OCI-LY1 (cell line): Measurements from ENCODE around the gene CKAP2.
"Not testable (repeated sequence)": the region's sequence is repeated elsewhere in the genome, so short reads cannot be mapped to it uniquely, and the experiment has no call there.

ENCODE experiments used
- H2AFZ ChIP-seq: fragments of 200-600 bp; sonication (generic), shearing (Covaris generic); 2 replicates; pipeline ENCODE4 v1.6.0; 2014; ENCODE audit warnings: antibody characterized with exemption, mild to moderate bottlenecking, low read length
- H3F3A ChIP-seq: fragments of 200-600 bp; sonication (generic), shearing (Covaris generic); 2 replicates; pipeline ENCODE4 v1.6.0; 2014; ENCODE audit warnings: mild to moderate bottlenecking, antibody characterized with exemption, low read length, moderate library complexity; ENCODE audit not compliant: insufficient read depth
- H3K27ac ChIP-seq: fragments of 200-600 bp; sonication (generic); 2 replicates; pipeline ENCODE4 v1.5.1; 2014; ENCODE audit warnings: low read length, mixed run types, mild to moderate bottlenecking, low read depth; ENCODE audit not compliant: poor library complexity, severe bottlenecking
- H3K27me3 ChIP-seq: fragments of 200-600 bp; sonication (generic); 2 replicates; pipeline ENCODE4 v1.6.0; 2014; ENCODE audit warnings: antibody characterized with exemption, mild to moderate bottlenecking, low read length, moderate library complexity; ENCODE audit not compliant: insufficient read depth
- H3K36me3 ChIP-seq: fragments of 200-600 bp; sonication (generic); 2 replicates; pipeline ENCODE4 v1.6.1; 2014; ENCODE audit warnings: mild to moderate bottlenecking, antibody characterized with exemption, low read length, moderate library complexity, mixed read lengths; ENCODE audit not compliant: insufficient read depth
- H3K4me1 ChIP-seq: fragments of 200-600 bp; sonication (generic); 2 replicates; pipeline ENCODE4 v1.5.1; 2014; ENCODE audit warnings: mild to moderate bottlenecking, low read length, moderate library complexity; ENCODE audit not compliant: insufficient read depth, severe bottlenecking
- H3K4me2 ChIP-seq: fragments of 200-600 bp; sonication (generic), shearing (Covaris generic); 2 replicates; pipeline ENCODE4 v1.6.1; 2014; ENCODE audit warnings: low read length
- H3K4me3 ChIP-seq: fragments of 200-600 bp; sonication (generic); 2 replicates; pipeline ENCODE4 v1.5.1; 2014; ENCODE audit warnings: low read length, low read depth, mild to moderate bottlenecking, mixed read lengths; ENCODE audit not compliant: poor library complexity, severe bottlenecking
- H3K79me2 ChIP-seq: fragments of 200-600 bp; shearing (Covaris generic); 2 replicates; pipeline ENCODE4 v1.6.1; 2016; ENCODE audit warnings: mixed run types, low read length, mixed read lengths; ENCODE audit not compliant: insufficient read depth
- H3K9ac ChIP-seq: fragments of 200-600 bp; sonication (generic), shearing (Covaris generic); 2 replicates; pipeline ENCODE4 v1.6.1; 2014; ENCODE audit warnings: mild to moderate bottlenecking, low read length, mixed read lengths
- H3K9me2 ChIP-seq: fragments of 200-600 bp; sonication (generic), shearing (Covaris generic); 2 replicates; pipeline ENCODE4 v1.6.1; 2014; ENCODE audit warnings: low read depth, mild to moderate bottlenecking, low read length, mixed read lengths
- H3K9me3 ChIP-seq: fragments of 200-600 bp; shearing (Covaris generic); 2 replicates; pipeline ENCODE4 v1.6.1; 2014; ENCODE audit warnings: low read length, mixed read lengths
- H4K20me1 ChIP-seq: fragments of 200-600 bp; sonication (generic), shearing (Covaris generic); 2 replicates; pipeline ENCODE4 v1.6.0; 2016; ENCODE audit warnings: mild to moderate bottlenecking, low read length; ENCODE audit not compliant: insufficient read depth
- EZH2 ChIP-seq: fragments of 200-600 bp; sonication (generic), shearing (Covaris generic); IDR thresholded peaks from 2 replicates; pipeline ENCODE4 v1.8.0; 2017; ENCODE audit warnings: borderline replicate concordance, mixed run types, mild to moderate bottlenecking, antibody characterized with exemption, low read length, moderate library complexity, mixed read lengths
- TF ChIP-seq, protein P1 (sequence below): fragments of 200-600 bp; sonication (generic), shearing (Covaris generic); IDR thresholded peaks from 2 replicates; pipeline ENCODE4 v1.5.1; 2017; ENCODE audit warnings: mild to moderate bottlenecking, antibody characterized with exemption, low read length, moderate library complexity, mixed read lengths

Gene CKAP2

GRCh38 chr13:52408071-52408658 is 47.1 kb upstream of the CKAP2 start:
- H2AFZ ChIP-seq, H3K4me2 ChIP-seq, H3K79me2 ChIP-seq, H3K9ac ChIP-seq, H3K4me3 ChIP-seq, H3K36me3 ChIP-seq, H3K4me1 ChIP-seq, H3K9me3 ChIP-seq, H3F3A ChIP-seq, H3K27me3 ChIP-seq, H3K9me2 ChIP-seq, H4K20me1 ChIP-seq, H3K27ac ChIP-seq: not testable (repeated sequence)

- no peak overlapping the region for H3K4me3 ChIP-seq
- no peak overlapping the region for H3K27ac ChIP-seq
- no peaks in the 10 kb centered on the region for H3K79me2 ChIP-seq
- no peaks in the 10 kb centered on the region for H3K27me3 ChIP-seq
- H4K20me1 ChIP-seq = no peaks in the 10 kb centered on the region
- H3K9me3 ChIP-seq = no peaks in the 10 kb centered on the region
- TF ChIP-seq, protein P1, sequence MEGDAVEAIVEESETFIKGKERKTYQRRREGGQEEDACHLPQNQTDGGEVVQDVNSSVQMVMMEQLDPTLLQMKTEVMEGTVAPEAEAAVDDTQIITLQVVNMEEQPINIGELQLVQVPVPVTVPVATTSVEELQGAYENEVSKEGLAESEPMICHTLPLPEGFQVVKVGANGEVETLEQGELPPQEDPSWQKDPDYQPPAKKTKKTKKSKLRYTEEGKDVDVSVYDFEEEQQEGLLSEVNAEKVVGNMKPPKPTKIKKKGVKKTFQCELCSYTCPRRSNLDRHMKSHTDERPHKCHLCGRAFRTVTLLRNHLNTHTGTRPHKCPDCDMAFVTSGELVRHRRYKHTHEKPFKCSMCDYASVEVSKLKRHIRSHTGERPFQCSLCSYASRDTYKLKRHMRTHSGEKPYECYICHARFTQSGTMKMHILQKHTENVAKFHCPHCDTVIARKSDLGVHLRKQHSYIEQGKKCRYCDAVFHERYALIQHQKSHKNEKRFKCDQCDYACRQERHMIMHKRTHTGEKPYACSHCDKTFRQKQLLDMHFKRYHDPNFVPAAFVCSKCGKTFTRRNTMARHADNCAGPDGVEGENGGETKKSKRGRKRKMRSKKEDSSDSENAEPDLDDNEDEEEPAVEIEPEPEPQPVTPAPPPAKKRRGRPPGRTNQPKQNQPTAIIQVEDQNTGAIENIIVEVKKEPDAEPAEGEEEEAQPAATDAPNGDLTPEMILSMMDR = no peak
- TF ChIP-seq EZH2 = no peak
- H3K4me1 ChIP-seq = no peaks in the 10 kb centered on the region
- no peaks in the 10 kb centered on the region for H3F3A ChIP-seq
- no peaks in the 10 kb centered on the region for H3K9me2 ChIP-seq
- peaks cover 27% of the 10 kb centered on the region; the same call in 1 of the 2 replicates for H3K36me3 ChIP-seq
- H2AFZ ChIP-seq = no peak overlapping the region
- no peak overlapping the region for H3K9ac ChIP-seq
- H3K4me2 ChIP-seq = no peak overlapping the region
These were observed 43.6 kb upstream of the CKAP2 start for GRCh38 chr13:52411629-52412028.

- Histone ChIP-seq H3K27me3 (no peaks in the 10 kb centered on the region), H3K27ac (no peak overlapping the region), H3K9me2 (no peaks in the 10 kb centered on the region), H3K4me3 (no peak overlapping the region), H3K4me1 (no peaks in the 10 kb centered on the region), H3K79me2 (no peaks in the 10 kb centered on the region), H3K4me2 (no peak overlapping the region), H3K36me3 (peaks cover 27% of the 10 kb centered on the region; the same call in 1 of the 2 replicates), H3F3A (no peaks in the 10 kb centered on the region), H3K9ac (no peak overlapping the region), H3K9me3 (no peaks in the 10 kb centered on the region), H4K20me1 (no peaks in the 10 kb centered on the region), H2AFZ (no peak overlapping the region)
- no peak for TF ChIP-seq EZH2
- TF ChIP-seq, protein P1 = no peak
These were observed 43.1 kb upstream of the CKAP2 start for GRCh38 chr13:52412128-52412527.

DNA sequence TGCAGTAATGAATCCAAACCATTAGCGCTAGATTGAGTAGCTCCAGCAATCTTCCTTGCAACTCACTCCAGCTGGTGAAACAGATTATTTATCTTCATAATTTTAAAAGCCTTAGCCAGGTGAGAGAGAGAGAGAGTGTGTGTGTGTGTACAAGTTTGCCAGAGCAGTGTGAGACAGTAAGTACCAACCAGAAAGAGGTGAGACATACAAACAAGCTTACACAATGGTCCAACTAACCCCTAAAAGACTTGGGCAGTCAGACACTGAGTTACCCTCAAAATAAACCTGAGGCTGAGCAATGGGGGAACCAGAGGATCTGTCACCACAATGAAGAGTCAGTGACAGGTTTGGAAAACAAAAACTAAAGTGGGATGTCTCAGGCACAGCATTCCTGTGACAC is 41.2 kb upstream of the CKAP2 start:
- Histone ChIP-seq H3K27ac (no peak overlapping the region), H3K79me2 (no peaks in the 10 kb centered on the region), H3K4me2 (no peak overlapping the region), H4K20me1 (no peaks in the 10 kb centered on the region), H3K4me1 (no peaks in the 10 kb centered on the region), H3K9me2 (no peaks in the 10 kb centered on the region), H3K9ac (no peak overlapping the region), H3K27me3 (no peaks in the 10 kb centered on the region), H2AFZ (no peak overlapping the region), H3K36me3 (peaks cover 31% of the 10 kb centered on the region; the same call in 1 of the 2 replicates), H3F3A (no peaks in the 10 kb centered on the region), H3K4me3 (no peak overlapping the region), H3K9me3 (no peaks in the 10 kb centered on the region)
- no peak for TF ChIP-seq EZH2
- TF ChIP-seq, protein P1 = no peak
